H9 (cell line): ENCODE results near the gene FAT2. TPM values are rescaled to one million over a fixed set of nuclear protein-coding genes. Genes with fewer than 3 reads are reported as not detected.

Experiments used
- DNase-seq: peaks from one replicate; pipeline ENCODE4 v3.0.0-alpha.2; 2017
- H2AFZ ChIP-seq: one replicate; pipeline ENCODE4 v1.6.1; 2013; ENCODE audit warnings: mild to moderate bottlenecking, low read length, control low read depth, moderate library complexity
- H2AK5ac ChIP-seq: 2 replicates; pipeline ENCODE4 v1.6.1; 2013; ENCODE audit warnings: low read length, control low read depth, mixed read lengths; ENCODE audit not compliant: insufficient read length
- H2BK120ac ChIP-seq: one replicate; pipeline ENCODE4 v1.6.1; 2013; ENCODE audit warnings: low read depth, mild to moderate bottlenecking, low read length, control low read depth, inconsistent platforms; ENCODE audit not compliant: poor library complexity, severe bottlenecking
- H2BK12ac ChIP-seq: 2 replicates; pipeline ENCODE4 v1.6.1; 2013; ENCODE audit warnings: low read length, control low read depth, mixed read lengths, low read depth; ENCODE audit not compliant: insufficient read length
- H2BK15ac ChIP-seq: 2 replicates; pipeline ENCODE4 v1.6.1; 2013; ENCODE audit warnings: low read depth, low read length, control low read depth
- H2BK20ac ChIP-seq: one replicate; pipeline ENCODE4 v1.6.1; 2013; ENCODE audit warnings: low read depth, mild to moderate bottlenecking, low read length, control low read depth, inconsistent platforms; ENCODE audit not compliant: poor library complexity, severe bottlenecking
- H2BK5ac ChIP-seq: 2 replicates; pipeline ENCODE4 v1.6.1; 2013; ENCODE audit warnings: low read length, control low read depth, mixed read lengths; ENCODE audit not compliant: insufficient read length
- H3K14ac ChIP-seq: 2 replicates; pipeline ENCODE4 v1.6.1; 2013; ENCODE audit warnings: low read length, control low read depth; ENCODE audit not compliant: insufficient read depth
- H3K18ac ChIP-seq: 2 replicates; pipeline ENCODE4 v1.6.1; 2013; ENCODE audit warnings: low read depth, mild to moderate bottlenecking, mixed read lengths, low read length, control low read depth; ENCODE audit not compliant: insufficient read length
- H3K23ac ChIP-seq: 2 replicates; pipeline ENCODE4 v1.6.1; 2013; ENCODE audit warnings: low read length, control low read depth, mixed read lengths, low read depth; ENCODE audit not compliant: insufficient read length
- H3K23me2 ChIP-seq: 2 replicates; pipeline ENCODE4 v1.6.1; 2013; ENCODE audit warnings: low read depth, mild to moderate bottlenecking, mixed read lengths, low read length, control low read depth; ENCODE audit not compliant: insufficient read length, poor library complexity, severe bottlenecking
- H3K27ac ChIP-seq: 2 replicates; pipeline ENCODE4 v1.5.1; 2013; ENCODE audit warnings: low read length, control low read depth, mixed read lengths, low read depth; ENCODE audit not compliant: insufficient read length
- H3K27me3 ChIP-seq: 2 replicates; pipeline ENCODE4 v1.6.1; 2013; ENCODE audit warnings: low read length, control low read depth, inconsistent platforms; ENCODE audit not compliant: insufficient read depth
- H3K4ac ChIP-seq: 2 replicates; pipeline ENCODE4 v1.6.1; 2013; ENCODE audit warnings: low read depth, mild to moderate bottlenecking, control low read depth, inconsistent platforms, low read length, moderate library complexity
- H3K4me1 ChIP-seq: 2 replicates; pipeline ENCODE4 v1.6.1; 2013; ENCODE audit warnings: low read length, control low read depth, inconsistent platforms; ENCODE audit not compliant: insufficient read depth
- H3K4me2 ChIP-seq: 2 replicates; pipeline ENCODE4 v1.6.1; 2013; ENCODE audit warnings: low read length, control low read depth, mixed read lengths; ENCODE audit not compliant: insufficient read length, insufficient read depth
- H3K56ac ChIP-seq: 2 replicates; pipeline ENCODE4 v1.6.1; 2013; ENCODE audit warnings: low read depth, mild to moderate bottlenecking, mixed read lengths, low read length, control low read depth; ENCODE audit not compliant: insufficient read length
- H3K79me1 ChIP-seq: 2 replicates; pipeline ENCODE4 v1.6.1; 2013; ENCODE audit warnings: low read depth, mild to moderate bottlenecking, moderate library complexity, low read length, control low read depth, inconsistent platforms; ENCODE audit not compliant: insufficient read depth, poor library complexity, severe bottlenecking
- H3K79me2 ChIP-seq: 2 replicates; pipeline ENCODE4 v1.6.1; 2013; ENCODE audit warnings: low read length, control low read depth, inconsistent platforms; ENCODE audit not compliant: insufficient read depth
- H3K9ac ChIP-seq: 2 replicates; pipeline ENCODE4 v1.6.1; 2013; ENCODE audit warnings: low read length, control low read depth, mixed read lengths; ENCODE audit not compliant: insufficient read length; ENCODE audit errors: extremely low read depth
- H3K9me3 ChIP-seq: one replicate; pipeline ENCODE4 v1.6.1; 2013; ENCODE audit warnings: low read depth, low read length, inconsistent platforms; ENCODE audit not compliant: control insufficient read depth
- H3T11ph ChIP-seq: one replicate; pipeline ENCODE4 v1.6.1; 2013; ENCODE audit warnings: mild to moderate bottlenecking, low read length, control low read depth, inconsistent platforms
- H4K20me1 ChIP-seq: one replicate; pipeline ENCODE4 v1.6.1; 2013; ENCODE audit not compliant: control insufficient read depth, insufficient read length, insufficient read depth
- H4K5ac ChIP-seq: 2 replicates; pipeline ENCODE4 v1.6.1; 2013; ENCODE audit warnings: low read depth, mild to moderate bottlenecking, mixed read lengths, low read length, control low read depth; ENCODE audit not compliant: insufficient read length
- H4K8ac ChIP-seq: replicated peaks from 2 replicates; pipeline ENCODE4 v1.6.1; 2013; ENCODE audit warnings: low read length, control low read depth, mixed read lengths, low read depth; ENCODE audit not compliant: insufficient read length
- H4K91ac ChIP-seq: 2 replicates; pipeline ENCODE4 v1.6.1; 2013; ENCODE audit warnings: low read depth, mild to moderate bottlenecking, moderate library complexity, mixed read lengths, low read length, control low read depth; ENCODE audit not compliant: insufficient read length
- H3K27ac Mint-ChIP-seq, 3 experiments: 2 replicates in 2 of 3; 3 replicates in 1 of 3; pipeline ENCODE4 v1.8.0; 2020 to 2021; ENCODE audit warnings: mixed read lengths in 3 of 3, mild to moderate bottlenecking in 1 of 3, moderate library complexity in 1 of 3
- H3K27me3 Mint-ChIP-seq: 2 replicates; pipeline ENCODE4 v1.8.0; 2021; ENCODE audit warnings: low read depth, mild to moderate bottlenecking, moderate library complexity, mixed read lengths
- H3K36me3 Mint-ChIP-seq, 3 experiments: 2 replicates in 2 of 3; 3 replicates in 1 of 3; pipeline ENCODE4 v1.8.0; 2020 to 2021; ENCODE audit warnings: low read depth in 3 of 3, mixed read lengths in 3 of 3; ENCODE audit not compliant: insufficient read depth in 1 of 3
- H3K4me1 Mint-ChIP-seq, 2 experiments: 2 replicates each; pipeline ENCODE4 v1.8.0; 2020; ENCODE audit warnings: mixed read lengths in 2 of 2
- H3K4me3 Mint-ChIP-seq, 2 experiments: 2 replicates in 1 of 2; 3 replicates in 1 of 2; pipeline ENCODE4 v1.8.0; 2020 to 2021; ENCODE audit warnings: mild to moderate bottlenecking in 2 of 2, mixed read lengths in 2 of 2, moderate library complexity in 1 of 2
- H3K9me3 Mint-ChIP-seq, 2 experiments: 2 replicates in 1 of 2; 3 replicates in 1 of 2; pipeline ENCODE4 v1.8.0; 2020; ENCODE audit warnings: mild to moderate bottlenecking in 2 of 2, mixed read lengths in 2 of 2, moderate library complexity in 1 of 2
- CTCF ChIP-seq: fragments of 200-600 bp; sonication (generic); conservative IDR thresholded peaks from 3 replicates; pipeline ENCODE4 v1.8.0; 2021; ENCODE audit warnings: antibody characterized with exemption, mild to moderate bottlenecking
- WGBS: extraction: QIAGEN DNeasy Blood & Tissue Kit; methylation state at CpG from one replicate; pipeline ENCODE4 v1.1.7; 2013; ENCODE audit warnings: missing lambda C conversion rate, low lambda C conversion rate, mixed read lengths; ENCODE audit not compliant: insufficient read length; ENCODE audit errors: extremely low coverage; 5-methylcytosine and 5-hydroxymethylcytosine counted together
- total RNA-seq: library from RNA; stranded (reverse); gene quantifications from 2 replicates; pipeline ENCODE4 v1.2.1, GENCODE V29; 2021

Gene FAT2
- total RNA-seq, 1 experiment from 2014 or later: 0.15 TPM

GRCh38 chr5:151600069-151600665 lies 9.0 kb upstream of the FAT2 start:
- no peaks in the 10 kb centered on the region for H4K20me1 ChIP-seq
- no peak for TF ChIP-seq CTCF
- DNase-seq: no peak
- H3K14ac ChIP-seq: no peak overlapping the region
- H3K4me3 Mint-ChIP-seq: no peak overlapping the region
- H3K27me3 ChIP-seq: no peaks in the 10 kb centered on the region
- no peak overlapping the region for H3K56ac ChIP-seq
- no peak overlapping the region for H3K23ac ChIP-seq
- H3K27me3 Mint-ChIP-seq: peaks cover 11% of the 10 kb centered on the region
- no peaks in the 10 kb centered on the region for H3K23me2 ChIP-seq
- H2BK5ac ChIP-seq: no peak overlapping the region
- H2BK20ac ChIP-seq: no peak overlapping the region
- H3K4ac ChIP-seq: no peak overlapping the region
- H2BK15ac ChIP-seq: no peak overlapping the region
- no peak overlapping the region for H4K5ac ChIP-seq
- H3K9me3 Mint-ChIP-seq: no peaks in the 10 kb centered on the region
- no peak overlapping the region for H2BK12ac ChIP-seq
- no peak overlapping the region for H2AFZ ChIP-seq
- peaks cover 41 to 44% of the 10 kb centered on the region in 2 experiments for H3K4me1 Mint-ChIP-seq
- H4K8ac ChIP-seq: no peak overlapping the region
- H3K4me1 ChIP-seq: peaks cover 2% of the 10 kb centered on the region; the same call in 1 of the 2 replicates
- no peak overlapping the region for H3K4me2 ChIP-seq
- no peak overlapping the region for H2AK5ac ChIP-seq
- no CpG with 5 or more reads among the region's 3 CpGs for WGBS
- H4K91ac ChIP-seq: no peak overlapping the region
- H3K27ac ChIP-seq: no peak overlapping the region
- no peaks in the 10 kb centered on the region; a peak in 1 of 7 replicates for H3K36me3 Mint-ChIP-seq
- H3T11ph ChIP-seq: no peak overlapping the region
- no peak overlapping the region for H3K18ac ChIP-seq
- H2BK120ac ChIP-seq: no peak overlapping the region
- no peak overlapping the region for H3K9ac ChIP-seq
- H3K79me2 ChIP-seq: no peaks in the 10 kb centered on the region
- H3K27ac Mint-ChIP-seq: no peak overlapping the region
- no peaks in the 10 kb centered on the region for H3K79me1 ChIP-seq
- no peaks in the 10 kb centered on the region for H3K9me3 ChIP-seq
